ENCODE data around the gene BDKRB2.

The BDKRB2 gene

GRCh38 chr14:96201157-96201556 is 3.5 kb upstream of the BDKRB2 start:
- no peak for FAIRE-seq

DNA sequence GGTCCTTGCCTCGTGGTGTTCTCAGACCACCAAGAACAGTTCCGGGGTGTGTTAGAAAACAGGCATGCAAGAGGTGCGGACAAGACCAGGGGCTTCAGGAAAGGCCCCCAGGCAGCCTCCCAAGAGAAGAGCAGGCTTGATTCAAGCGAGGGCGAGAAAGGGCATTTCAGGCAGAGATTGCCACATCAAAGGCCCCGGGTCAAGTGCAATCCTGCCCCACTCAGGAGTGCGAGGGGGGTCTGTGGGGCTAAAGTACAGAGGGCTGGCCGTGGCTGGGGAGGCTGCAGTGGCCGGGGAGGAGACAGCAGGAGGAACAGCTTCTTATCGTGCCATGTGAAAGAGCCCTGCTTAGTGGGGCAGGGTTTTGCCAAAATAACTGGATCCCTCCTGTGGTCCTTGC is 2.7 kb upstream of the BDKRB2 start:
- FAIRE-seq, result no peak

GRCh38 chr14:96202441-96203094 is 2.1 kb upstream of the BDKRB2 start:
- FAIRE-seq, result no peak

DNA sequence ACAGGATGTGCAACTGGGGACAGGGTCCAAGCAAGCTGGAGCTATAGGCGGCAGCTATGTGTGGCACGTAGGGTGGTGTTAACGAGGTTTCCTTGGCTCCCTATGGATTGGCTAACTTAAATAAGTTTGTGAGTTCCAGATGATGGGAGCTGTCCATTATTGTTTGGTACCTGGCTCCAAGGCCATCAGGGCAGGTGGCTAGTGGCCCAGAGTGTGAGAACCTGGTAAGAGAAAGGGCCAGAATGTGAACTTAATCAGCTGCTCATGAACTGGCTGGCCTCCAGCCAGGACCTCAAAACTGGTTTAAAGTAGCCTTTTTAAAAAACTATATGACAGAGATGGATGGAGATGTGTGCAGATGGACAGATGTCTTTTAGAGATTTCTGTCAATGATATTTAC is 1.5 kb upstream of the BDKRB2 start:
- FAIRE-seq, result no peak

DNA sequence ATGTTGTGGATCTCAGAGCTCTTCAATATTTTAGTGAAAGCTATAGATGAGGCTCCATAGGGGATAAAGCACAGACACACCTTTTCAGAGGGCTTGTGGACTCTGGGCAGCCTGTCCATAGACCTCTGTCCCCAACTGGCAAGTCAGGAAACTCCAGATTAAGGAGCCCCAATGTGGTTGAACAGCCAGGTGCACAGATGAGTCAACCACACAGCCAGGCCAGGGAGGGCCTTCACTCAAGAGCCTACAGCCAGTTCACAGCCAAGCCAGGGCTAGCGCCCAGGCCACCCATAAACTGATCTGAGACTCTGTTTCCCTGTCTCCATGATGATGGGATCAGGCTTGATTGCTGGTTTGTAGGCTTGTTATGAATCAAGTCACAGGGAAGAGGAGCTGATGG is 1.0 kb upstream of the BDKRB2 start:
- FAIRE-seq, result no peak

- FAIRE-seq, result no peak
These were observed 679 bp downstream of the BDKRB2 start for GRCh38 chr14:96205059-96205977.

GRCh38 chr14:96205978-96206360 is 1.3 kb downstream of the BDKRB2 start:
- no peak for FAIRE-seq

DNA sequence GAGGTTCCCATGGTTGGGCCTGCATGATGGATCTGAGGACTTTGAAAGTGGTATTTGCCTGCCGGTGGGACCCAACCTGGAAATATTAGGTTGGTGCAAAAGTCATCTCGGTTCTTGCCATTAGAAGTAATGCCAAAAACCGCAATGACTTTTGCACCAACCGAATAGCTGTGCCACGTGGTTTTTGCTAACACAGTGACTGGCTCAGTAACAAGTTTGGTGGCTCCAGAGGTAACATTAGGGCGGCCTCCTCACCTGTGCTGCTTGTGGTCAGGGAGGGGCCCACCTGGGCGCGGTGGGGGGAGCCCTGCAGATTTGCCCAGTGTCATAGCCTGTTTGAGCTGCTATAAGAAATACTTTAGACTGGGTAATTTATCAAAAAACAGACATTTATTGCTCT is 1.8 kb downstream of the BDKRB2 start:
- no peak for FAIRE-seq

DNA sequence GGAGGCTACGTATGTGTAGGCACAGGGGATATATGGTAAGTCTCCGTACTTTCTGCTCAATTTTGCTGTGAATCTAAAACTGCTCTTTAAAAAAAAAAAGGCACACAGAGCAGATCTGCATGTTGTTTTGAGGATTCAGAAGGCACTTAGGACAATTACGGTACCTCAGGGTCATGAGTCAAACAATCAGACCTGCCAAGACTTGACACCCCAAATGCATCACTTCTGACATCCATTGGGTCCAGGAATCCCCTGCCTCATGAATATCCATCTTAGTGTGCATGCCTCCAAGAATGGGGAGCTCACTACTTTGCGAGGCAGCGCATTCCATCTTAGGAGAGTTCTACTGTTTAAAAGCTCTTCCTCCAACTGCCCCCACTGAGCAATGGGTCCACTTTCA is 3.0 kb downstream of the BDKRB2 start:
- FAIRE-seq, result no peak

- FAIRE-seq, result no peak
These were observed 4.1 kb downstream of the BDKRB2 start for GRCh38 chr14:96208739-96209138.

GRCh38 chr14:96212140-96212539 is 7.5 kb downstream of the BDKRB2 start:
- no peak for FAIRE-seq

- no peak for FAIRE-seq
These were observed 8.3 kb downstream of the BDKRB2 start for GRCh38 chr14:96212896-96213295.

GRCh38 chr14:96213871-96214465 is 9.3 kb downstream of the BDKRB2 start:
- FAIRE-seq, result no peak

DNA sequence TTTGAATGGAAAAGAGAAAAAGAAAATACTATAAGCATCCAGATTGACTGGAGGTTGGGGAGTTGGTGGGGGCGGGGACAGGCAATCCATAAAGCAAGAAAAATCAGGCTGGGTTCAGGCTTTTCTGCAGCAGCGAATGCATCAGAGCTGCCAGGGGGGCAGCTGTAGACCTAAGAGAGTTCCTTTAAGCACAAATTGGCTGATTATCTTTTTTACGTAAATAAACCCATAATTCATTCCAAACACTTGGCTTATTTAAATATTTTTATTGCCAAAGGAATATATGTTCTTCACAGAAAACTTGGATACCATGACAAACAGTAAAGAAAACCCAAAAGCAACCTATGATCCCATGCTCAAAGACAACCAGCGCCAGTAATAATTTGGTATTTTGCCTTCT is 10.2 kb downstream of the BDKRB2 start:
- no peak for FAIRE-seq

GRCh38 chr14:96215452-96216244 is 11.0 kb downstream of the BDKRB2 start:
- no peak for FAIRE-seq

DNA sequence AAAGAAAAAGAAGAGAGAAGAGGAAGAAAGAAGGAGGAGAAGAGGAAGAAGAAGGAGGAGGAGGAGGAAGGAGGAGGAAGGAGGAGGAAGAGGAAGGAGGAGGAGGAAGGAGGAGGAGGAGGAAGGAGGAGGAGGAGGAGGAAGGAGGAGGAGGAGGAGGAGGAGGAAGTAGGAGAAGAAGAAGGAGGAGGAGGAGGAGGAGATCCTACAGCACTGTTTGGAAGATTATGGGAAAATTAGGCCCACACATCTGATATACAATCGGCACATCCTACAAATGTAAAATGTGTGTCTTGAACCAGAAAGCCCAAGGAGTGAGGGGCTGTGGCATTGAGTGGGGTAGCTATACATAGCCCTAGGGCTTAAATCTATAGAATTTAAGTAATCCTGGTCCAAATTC is 12.0 kb downstream of the BDKRB2 start:
- FAIRE-seq, result no peak

DNA sequence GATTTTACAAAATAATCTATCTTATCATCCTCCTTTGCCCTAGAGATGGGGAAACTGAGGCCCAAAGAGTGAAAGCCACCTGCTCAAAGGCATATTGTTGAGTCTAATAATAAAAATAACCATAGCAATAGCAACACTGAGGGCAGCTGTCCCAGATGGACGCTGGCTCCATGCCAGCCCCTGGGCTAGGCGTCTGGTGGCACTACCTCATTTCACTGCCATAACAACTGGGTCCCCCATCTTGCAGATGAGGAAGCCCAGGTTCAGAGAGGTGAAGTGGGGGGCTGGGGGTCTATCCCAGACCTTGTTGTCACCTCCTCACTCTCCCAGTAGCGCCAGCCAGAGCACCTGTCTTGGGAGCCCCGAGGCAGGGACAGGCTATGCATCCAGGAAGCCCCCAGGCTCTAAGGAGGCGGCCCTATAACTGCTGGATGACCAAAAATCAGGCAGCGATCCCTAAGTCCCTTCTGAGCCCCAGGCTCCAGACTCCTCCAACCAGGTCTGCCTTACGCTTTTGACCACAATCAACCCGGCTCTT is 12.8 kb downstream of the BDKRB2 start:
- FAIRE-seq, result no peak

GRCh38 chr14:96221109-96221650 is 16.5 kb downstream of the BDKRB2 start:
- FAIRE-seq, result no peak

GRCh38 chr14:96221841-96222240 is 17.2 kb downstream of the BDKRB2 start:
- no peak for FAIRE-seq

GRCh38 chr14:96224480-96225096 is 19.9 kb downstream of the BDKRB2 start:
- FAIRE-seq, result no peak

DNA sequence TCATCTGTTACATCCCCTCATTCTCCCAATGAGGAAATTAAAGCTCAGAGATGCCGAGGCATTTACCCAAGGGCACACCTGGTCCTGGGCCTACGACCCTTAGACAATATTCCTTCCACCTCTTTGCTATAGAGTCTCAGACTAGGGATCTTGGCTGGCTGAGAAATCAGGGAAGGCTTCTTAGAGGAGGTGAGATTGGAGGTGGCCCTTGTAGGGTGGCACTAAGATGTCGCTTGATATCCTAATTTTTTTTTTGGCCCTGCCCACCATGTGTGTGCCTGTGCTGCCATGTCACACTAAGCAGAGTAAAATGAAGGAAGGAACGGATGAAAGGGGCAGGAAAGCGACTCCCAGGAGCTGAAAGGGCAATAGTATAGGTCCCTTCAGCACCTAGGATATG is 20.6 kb downstream of the BDKRB2 start:
- no peak for FAIRE-seq

DNA sequence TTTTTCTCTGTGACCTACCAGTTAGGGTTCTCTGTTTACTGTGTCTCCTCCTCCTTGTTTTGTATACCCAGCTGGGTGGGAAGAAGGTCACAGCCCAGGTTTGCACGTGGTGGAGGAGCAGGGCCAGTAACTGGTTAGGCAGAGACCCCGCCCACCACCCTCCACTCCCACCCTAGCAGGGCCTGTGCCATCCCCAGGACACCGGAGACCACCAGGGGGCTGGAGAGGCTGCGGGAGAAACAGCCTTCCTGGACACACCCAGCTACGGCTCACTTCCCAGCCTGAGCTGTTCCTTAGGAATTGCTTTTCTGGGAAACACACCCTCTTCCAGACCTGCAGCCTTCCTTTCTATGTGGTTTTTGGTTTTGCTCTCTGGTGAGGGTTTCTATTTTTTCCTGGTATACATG is 21.1 kb downstream of the BDKRB2 start:
- no peak for FAIRE-seq

Measured in colon (tissue), 2 donors.